K562 (cell line): ENCODE data around the gene MYO1D. TPM values are rescaled to one million over a fixed set of nuclear protein-coding genes. Genes with fewer than 3 reads are reported as not detected.

ENCODE experiments used
- ATAC-seq: fragments of 200-7000 bp; cut with Tn5 transposase; 3 replicates; pipeline ENCODE4 v1.9.1; 2020; ENCODE audit warnings: moderate library complexity
- BruUV-seq: library from RNA; stranded (reverse); fragments of 400-500 nt; replicated peaks from 2 replicates; lab custom pipeline; 2021; lab: Mats Ljungman, UMichigan
- CTCF ChIA-PET: fragments of 300-600 bp; formaldehyde crosslinking; extraction: SDS; loops from one replicate; lab custom pipeline; 2021; ENCODE audit warnings: low intra/inter-chr PET ratio; lab: Yijun Ruan, JAX
- POLR2A ChIA-PET: fragments of 300-600, 350-650 bp; sonication (Branson Sonifier 250); formaldehyde crosslinking; extraction: SDS; loops from one replicate; lab custom pipeline; 2021; ENCODE audit warnings: antibody characterized with exemption, inconsistent platforms; lab: Yijun Ruan, JAX
- DNase-seq, 4 experiments: peaks; one replicate each; pipeline versions ENCODE4 v3.0.0 to v3.0.0-alpha.2; 2011 to 2018; ENCODE audit warnings: low spot score in 3 of 4, mixed read lengths in 3 of 4; ENCODE audit errors: extremely low read depth in 1 of 4
- FAIRE-seq: peaks from 2 replicates; lab custom pipeline; 2011; peaks lifted over from hg19 to GRCh38; lab: Jason Lieb, UNC
- H2AFZ ChIP-seq: 2 replicates; pipeline ENCODE4 v1.6.0; 2011; ENCODE audit warnings: low read depth, low read length, control low read depth, inconsistent platforms
- H3K27ac ChIP-seq: fragments of 200-600 bp; 3 replicates; pipeline ENCODE4 v1.8.0; 2011; ENCODE audit warnings: low read depth, mild to moderate bottlenecking, control low read depth, inconsistent platforms, low read length, moderate library complexity, mixed read lengths; ENCODE audit errors: extremely low read depth
- H3K27me3 ChIP-seq, 2 experiments: fragments of 300-600 bp in 1 of 2; 2 replicates in 1 of 2; 3 replicates in 1 of 2; pipeline versions ENCODE4 v1.6.0 to v1.8.0; 2011; ENCODE audit warnings: inconsistent platforms in 2 of 2, low read length in 2 of 2, mild to moderate bottlenecking in 1 of 2, mixed read lengths in 1 of 2, moderate library complexity in 1 of 2; ENCODE audit not compliant: control insufficient read depth in 2 of 2, insufficient read depth in 2 of 2
- H3K36me3 ChIP-seq: fragments of 300-600 bp; 3 replicates; pipeline ENCODE4 v1.8.0; 2011; ENCODE audit warnings: mild to moderate bottlenecking, low read length, inconsistent platforms; ENCODE audit not compliant: control insufficient read depth, insufficient read depth
- H3K4me1 ChIP-seq, 2 experiments: fragments of 200-600 bp in 1 of 2; replicated peaks in 1 of 2; 2 replicates in 1 of 2; 3 replicates in 1 of 2; pipeline versions ENCODE4 v1.5.1 to v1.8.0; 2011; ENCODE audit warnings: inconsistent platforms in 2 of 2, low read length in 2 of 2, mild to moderate bottlenecking in 1 of 2, mixed read lengths in 1 of 2, moderate library complexity in 1 of 2; ENCODE audit not compliant: control insufficient read depth in 2 of 2, insufficient read depth in 2 of 2
- H3K4me2 ChIP-seq: 2 replicates; pipeline ENCODE4 v1.6.1; 2011; ENCODE audit warnings: low read length, control low read depth, inconsistent platforms, mixed read lengths; ENCODE audit not compliant: insufficient read depth
- H3K4me3 ChIP-seq: fragments of 200-600 bp; sonication (generic), shearing (Covaris generic); 2 replicates; pipeline ENCODE4 v1.5.1; 2016; ENCODE audit warnings: control low read depth, inconsistent platforms
- H3K79me2 ChIP-seq: fragments of 200-600 bp; 3 replicates; pipeline ENCODE4 v1.8.0; 2011; ENCODE audit warnings: low read length, inconsistent platforms; ENCODE audit not compliant: control insufficient read depth, insufficient read depth
- H3K9ac ChIP-seq, 2 experiments: 2 replicates each; pipeline versions ENCODE4 v1.6.0 to v1.6.1; 2011; ENCODE audit warnings: low read depth in 2 of 2, low read length in 2 of 2, control low read depth in 1 of 2, inconsistent platforms in 1 of 2, mild to moderate bottlenecking in 1 of 2, mixed read lengths in 1 of 2; ENCODE audit not compliant: insufficient read depth in 1 of 2
- H3K9me1 ChIP-seq: one replicate; pipeline ENCODE4 v1.6.0; 2011; ENCODE audit warnings: inconsistent platforms, mild to moderate bottlenecking, low read length, moderate library complexity; ENCODE audit not compliant: control insufficient read depth, insufficient read depth
- H3K9me3 ChIP-seq: replicated peaks from 2 replicates; pipeline ENCODE4 v1.5.1; 2011; ENCODE audit warnings: low read depth, low read length, inconsistent platforms; ENCODE audit not compliant: control insufficient read depth, insufficient read depth
- H4K20me1 ChIP-seq: replicated peaks from 2 replicates; pipeline ENCODE4 v1.6.1; 2011; ENCODE audit warnings: low read length, inconsistent platforms, mixed read lengths; ENCODE audit not compliant: control insufficient read depth, insufficient read depth
- ELF4 ChIP-seq: fragments of 450-650 bp; formaldehyde crosslinking; IDR thresholded peaks from 2 replicates; pipeline ENCODE4 v1.4.0; 2022; ENCODE audit warnings: missing genetic modification characterization
- NR2C2 ChIP-seq, 2 experiments: fragments of 200-800 bp in 1 of 2; sonication (Bioruptor generic) in 1 of 2; sonication (generic) in 1 of 2; formaldehyde crosslinking in 1 of 2; IDR thresholded peaks; 2 replicates each; pipeline versions ENCODE4 v1.6.1 to v1.8.0; 2016 to 2022; ENCODE audit warnings: mild to moderate bottlenecking in 1 of 2, missing compliant biosample characterization in 1 of 2, missing genetic modification characterization in 1 of 2, missing genetic modification reagents in 1 of 2
- TAF7 ChIP-seq: fragments of 450-650 bp; IDR thresholded peaks from 2 replicates; pipeline ENCODE4 v1.6.1; 2016; ENCODE audit warnings: missing genetic modification characterization, missing compliant biosample characterization
- ZNF699 ChIP-seq: fragments of 250-450 bp; sonication (Bioruptor Pico); IDR thresholded peaks from 2 replicates; pipeline ENCODE4 v1.8.0; 2021; ENCODE audit warnings: mild to moderate bottlenecking, moderate library complexity; ENCODE audit not compliant: insufficient replicate concordance
- ZNF717 ChIP-seq: fragments of 250-450 bp; sonication (Bioruptor Pico); IDR thresholded peaks from 2 replicates; pipeline ENCODE4 v1.5.0; 2021
- ZNF75A ChIP-seq: fragments of 450-650 bp; formaldehyde crosslinking; IDR thresholded peaks from 2 replicates; pipeline ENCODE4 v1.4.0; 2020; ENCODE audit warnings: mild to moderate bottlenecking
- WGBS: fragments of 100-300 bp; shearing (Covaris generic); methylation state at CpG from one replicate; pipeline ENCODE4 v1.1.6; 2016; ENCODE audit warnings: low coverage, mixed read lengths; ENCODE audit not compliant: insufficient coverage; ENCODE audit errors: missing lambda C conversion rate; 5-methylcytosine and 5-hydroxymethylcytosine counted together
- in situ Hi-C: fragments of 300-500 bp; cut with MboI; formaldehyde crosslinking; loops from 4 replicates; pipeline ENCODE4 v1.15.0; 2018; ENCODE audit warnings: inconsistent platforms, mixed read lengths
- intact Hi-C: fragments of 100-400 bp; cut with micrococcal nuclease; formaldehyde crosslinking; loops from 2 replicates; pipeline ENCODE4 v1.14.2; 2022
- polyA plus RNA-seq, 8 experiments: library from polyadenylated mRNA; depleted of rRNA in 4 of 8; stranded (reverse) in 5 of 8; unstranded in 3 of 8; fragments of >200 nt; fragmentation: Nextera tagmentation in 2 of 8; fragmentation: Illumina TruSeq in 1 of 8; extraction: Ambion mirVana in 2 of 8; extraction: Trizol in 1 of 8; gene quantifications; 2 replicates each; pipeline versions ENCODE4 v1.2.1 to v1.2.3, GENCODE V29; 2011 to 2014; ENCODE audit warnings: inconsistent platforms in 1 of 8, missing spikeins in 1 of 8
- total RNA-seq, 7 experiments: library from RNA; depleted of rRNA in 6 of 7; stranded (reverse); fragments of >200 nt in 6 of 7; fragmentation: Illumina TruSeq in 2 of 7; extraction: Trizol in 2 of 7; gene quantifications; 2 replicates each; pipeline versions ENCODE4 v1.2.1 to v1.2.3, GENCODE V29; 2011 to 2021; ENCODE audit warnings: low replicate concordance in 1 of 7
- TF ChIP-seq, protein P1 (sequence below): sonication (generic); formaldehyde crosslinking; IDR thresholded peaks from 2 replicates; pipeline ENCODE4 v1.8.0; 2022; ENCODE audit warnings: mild to moderate bottlenecking, low read depth, missing genetic modification reagents
- TF ChIP-seq, protein P2 (sequence below): fragments of 200-800 bp; sonication (Bioruptor generic); IDR thresholded peaks from 2 replicates; pipeline ENCODE4 v1.6.1; 2017; ENCODE audit warnings: missing genetic modification characterization, missing compliant biosample characterization
- TF ChIP-seq, protein P3 (sequence below): fragments of 450-650 bp; formaldehyde crosslinking; IDR thresholded peaks from 2 replicates; pipeline ENCODE4 v1.4.0; 2020; ENCODE audit warnings: mild to moderate bottlenecking, mixed read lengths

MYO1D gene
- total and polyA plus RNA-seq, 9 of the 15 experiments (the other 6 are each of a cell fraction or from before 2014, with no cell fraction given): 2.1 to 71.2 (median 45.4) TPM

DNA sequence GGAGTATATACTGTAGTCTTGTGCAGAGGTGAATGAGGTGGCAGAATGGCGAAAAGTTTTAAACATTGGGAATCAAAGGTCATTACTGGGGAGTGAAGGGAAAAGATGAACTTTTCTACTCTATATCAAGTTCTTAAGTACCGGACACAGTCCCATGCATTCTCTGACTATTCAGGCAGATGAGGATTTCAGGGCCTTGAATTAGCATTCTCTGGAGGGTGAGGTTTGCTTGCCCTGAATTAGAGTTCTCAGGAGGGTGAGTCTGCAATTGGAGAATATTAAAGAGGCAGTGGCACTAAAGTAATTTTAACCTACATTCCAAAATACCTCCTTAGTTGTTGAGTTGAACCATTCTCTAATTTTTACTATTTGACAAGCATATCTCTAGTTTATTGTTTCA, 423.6 kb downstream of the MYO1D start (continued):
- TF ChIP-seq, protein P1, sequence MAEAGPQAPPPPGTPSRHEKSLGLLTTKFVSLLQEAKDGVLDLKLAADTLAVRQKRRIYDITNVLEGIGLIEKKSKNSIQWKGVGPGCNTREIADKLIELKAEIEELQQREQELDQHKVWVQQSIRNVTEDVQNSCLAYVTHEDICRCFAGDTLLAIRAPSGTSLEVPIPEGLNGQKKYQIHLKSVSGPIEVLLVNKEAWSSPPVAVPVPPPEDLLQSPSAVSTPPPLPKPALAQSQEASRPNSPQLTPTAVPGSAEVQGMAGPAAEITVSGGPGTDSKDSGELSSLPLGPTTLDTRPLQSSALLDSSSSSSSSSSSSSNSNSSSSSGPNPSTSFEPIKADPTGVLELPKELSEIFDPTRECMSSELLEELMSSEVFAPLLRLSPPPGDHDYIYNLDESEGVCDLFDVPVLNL (CRISPR knock-in tag): no peak
- TF ChIP-seq TAF7 (tag): no peak
- TF ChIP-seq, protein P2, sequence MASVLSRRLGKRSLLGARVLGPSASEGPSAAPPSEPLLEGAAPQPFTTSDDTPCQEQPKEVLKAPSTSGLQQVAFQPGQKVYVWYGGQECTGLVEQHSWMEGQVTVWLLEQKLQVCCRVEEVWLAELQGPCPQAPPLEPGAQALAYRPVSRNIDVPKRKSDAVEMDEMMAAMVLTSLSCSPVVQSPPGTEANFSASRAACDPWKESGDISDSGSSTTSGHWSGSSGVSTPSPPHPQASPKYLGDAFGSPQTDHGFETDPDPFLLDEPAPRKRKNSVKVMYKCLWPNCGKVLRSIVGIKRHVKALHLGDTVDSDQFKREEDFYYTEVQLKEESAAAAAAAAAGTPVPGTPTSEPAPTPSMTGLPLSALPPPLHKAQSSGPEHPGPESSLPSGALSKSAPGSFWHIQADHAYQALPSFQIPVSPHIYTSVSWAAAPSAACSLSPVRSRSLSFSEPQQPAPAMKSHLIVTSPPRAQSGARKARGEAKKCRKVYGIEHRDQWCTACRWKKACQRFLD: no peak

DNA sequence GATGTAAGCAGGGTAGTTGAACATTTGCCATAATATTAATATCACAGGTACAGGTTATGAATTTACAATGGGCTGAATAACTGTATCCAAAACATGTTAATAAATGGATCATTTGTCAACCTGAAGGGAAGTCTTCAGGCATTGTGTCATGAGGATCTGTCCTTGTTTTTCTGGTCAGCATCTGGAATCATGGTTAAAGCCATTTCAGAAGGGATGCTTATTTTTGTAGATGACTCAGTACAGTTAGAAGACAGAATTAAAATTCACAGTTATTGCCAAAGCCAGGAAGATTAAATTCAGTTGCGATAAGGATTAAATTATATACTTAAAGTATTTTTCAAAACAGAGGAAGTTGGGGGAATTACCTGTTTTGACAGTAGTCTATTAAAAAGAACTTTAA, 424.6 kb downstream of the MYO1D start:
- FAIRE-seq (no peak), ATAC-seq (no peak), DNase-seq (no peak)
- H4K20me1 ChIP-seq: no peaks in the 10 kb centered on the region
- H2AFZ ChIP-seq: no peak overlapping the region
- no TSS peak for BruUV-seq
- WGBS: 78% methylated on average over 1 of the region's 1 CpG
- H3K4me2 ChIP-seq: no peak overlapping the region
- no peaks in the 10 kb centered on the region for H3K27me3 ChIP-seq
- H3K4me3 ChIP-seq: no peak overlapping the region
- H3K79me2 ChIP-seq: peaks cover 82% of the 10 kb centered on the region
- ChIA-PET CTCF (no interaction called here), POLR2A (no interaction called here)
- no peak overlapping the region for H3K27ac ChIP-seq
- no peak overlapping the region for H3K9ac ChIP-seq
- H3K9me3 ChIP-seq: no peaks in the 10 kb centered on the region
- in situ Hi-C loops: no loop called here
- TF ChIP-seq ZNF75A (CRISPR knock-in tag) (no peak), ELF4 (CRISPR knock-in tag) (no peak), ZNF717 (CRISPR knock-in tag) (no peak), ZNF699 (no peak), NR2C2 (CRISPR knock-in tag; IDR thresholded peaks at IDR 0.05) (no peak), NR2C2 (tag; IDR thresholded peaks at IDR 0.05) (no peak)
- TF ChIP-seq, protein P3, sequence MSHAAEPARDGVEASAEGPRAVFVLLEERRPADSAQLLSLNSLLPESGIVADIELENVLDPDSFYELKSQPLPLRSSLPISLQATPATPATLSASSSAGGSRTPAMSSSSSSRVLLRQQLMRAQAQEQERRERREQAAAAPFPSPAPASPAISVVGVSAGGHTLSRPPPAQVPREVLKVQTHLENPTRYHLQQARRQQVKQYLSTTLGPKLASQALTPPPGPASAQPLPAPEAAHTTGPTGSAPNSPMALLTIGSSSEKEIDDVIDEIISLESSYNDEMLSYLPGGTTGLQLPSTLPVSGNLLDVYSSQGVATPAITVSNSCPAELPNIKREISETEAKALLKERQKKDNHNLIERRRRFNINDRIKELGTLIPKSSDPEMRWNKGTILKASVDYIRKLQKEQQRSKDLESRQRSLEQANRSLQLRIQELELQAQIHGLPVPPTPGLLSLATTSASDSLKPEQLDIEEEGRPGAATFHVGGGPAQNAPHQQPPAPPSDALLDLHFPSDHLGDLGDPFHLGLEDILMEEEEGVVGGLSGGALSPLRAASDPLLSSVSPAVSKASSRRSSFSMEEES: no peak
- intact Hi-C loops: no loop called here
- no peaks in the 10 kb centered on the region for H3K9me1 ChIP-seq
- no peaks in the 10 kb centered on the region for H3K4me1 ChIP-seq
- H3K36me3 ChIP-seq: peaks cover 93% of the 10 kb centered on the region
